Hematopoietic multipotent progenitor cell treated with erythropoietin and hydrocortisone succinate and interleukin-3 and kit ligand, for 17 days (in vitro differentiated cells): Measurements from ENCODE around the gene ALKAL2.
"Not testable (repeated sequence)": the region's sequence is repeated elsewhere in the genome, so short reads cannot be mapped to it uniquely, and the experiment has no call there.

Experiments
- DNase-seq: peaks from one replicate; pipeline ENCODE4 v3.0.0-alpha.2; 2015; ENCODE audit warnings: low spot score

The ALKAL2 gene

GRCh38 chr2:287911-288757, at the start of gene ALKAL2:
Gene ALKAL2, minus strand, starts transcription at chr2:288091. Its CDS starts 256 bp downstream, at chr2:287835.
- no peak for DNase-seq

GRCh38 chr2:336949-337348, 49.1 kb upstream of the ALKAL2 start:
- DNase-seq: not testable (repeated sequence)

GRCh38 chr2:336360-336759, 48.5 kb upstream of the ALKAL2 start:
- no peak for DNase-seq

GRCh38 chr2:332592-332991, 44.7 kb upstream of the ALKAL2 start:
- no peak for DNase-seq

GRCh38 chr2:328761-329160, 40.9 kb upstream of the ALKAL2 start:
- DNase-seq: no peak

GRCh38 chr2:323035-323434, 35.1 kb upstream of the ALKAL2 start:
- DNase-seq: no peak

- DNase-seq: no peak
These were observed 34.4 kb upstream of the ALKAL2 start for GRCh38 chr2:322326-322725.

- DNase-seq: no peak
These were observed 32.7 kb upstream of the ALKAL2 start for GRCh38 chr2:320561-320960.

GRCh38 chr2:319059-319600, 31.2 kb upstream of the ALKAL2 start:
- no peak for DNase-seq

- no peak for DNase-seq
These were observed 29.9 kb upstream of the ALKAL2 start for GRCh38 chr2:317501-318424.

GRCh38 chr2:316381-316780, 28.5 kb upstream of the ALKAL2 start:
- no peak for DNase-seq

GRCh38 chr2:315925-316324, 28.0 kb upstream of the ALKAL2 start:
- not testable (repeated sequence) for DNase-seq

GRCh38 chr2:314561-315336, 26.9 kb upstream of the ALKAL2 start:
- no peak for DNase-seq

GRCh38 chr2:313991-314390, 26.1 kb upstream of the ALKAL2 start:
- no peak for DNase-seq

- DNase-seq: no peak
These were observed 23.1 kb upstream of the ALKAL2 start for GRCh38 chr2:310994-311393.

- DNase-seq: no peak
These were observed 22.1 kb upstream of the ALKAL2 start for GRCh38 chr2:309954-310510.

- no peak for DNase-seq
These were observed 21.5 kb upstream of the ALKAL2 start for GRCh38 chr2:309148-309953.

GRCh38 chr2:305366-305765, 17.5 kb upstream of the ALKAL2 start:
- no peak for DNase-seq

GRCh38 chr2:296354-296753, 8.5 kb upstream of the ALKAL2 start:
- DNase-seq: no peak

- no peak for DNase-seq
These were observed 7.2 kb upstream of the ALKAL2 start for GRCh38 chr2:295090-295489.
